Measurements from ENCODE around the gene SPZ1.

Gene SPZ1

GRCh38 chr5:80309871-80310665 is 9.7 kb upstream of the SPZ1 start:
- TF ChIP-seq CTCF (IDR thresholded peaks at IDR 0.05; ENCODE audit: insufficient read depth, low read length, poor library complexity, severe bottlenecking): no peak
- Histone ChIP-seq H3K27me3 (replicated peaks; ENCODE audit: control insufficient read depth, insufficient read depth, low read length) (no peaks in the 10 kb centered on the region), H3K36me3 (ENCODE audit: control insufficient read depth, insufficient read depth, low read length) (no peaks in the 10 kb centered on the region), H3K4me3 (replicated peaks; ENCODE audit: low read depth, low read length) (no peak overlapping the region)
- DNase-seq (ENCODE audit: extremely low read depth, insufficient read length): no peak

- H3K27me3 ChIP-seq (replicated peaks; ENCODE audit: control insufficient read depth, insufficient read depth, low read length): no peaks in the 10 kb centered on the region; the same call in 1 of the 2 replicates
- DNase-seq (ENCODE audit: extremely low read depth, insufficient read length): no peak
- H3K36me3 ChIP-seq (ENCODE audit: control insufficient read depth, insufficient read depth, low read length): no peaks in the 10 kb centered on the region
- TF ChIP-seq CTCF (IDR thresholded peaks at IDR 0.05; ENCODE audit: insufficient read depth, low read length, poor library complexity, severe bottlenecking): no peak
- H3K4me3 ChIP-seq (replicated peaks; ENCODE audit: low read depth, low read length): no peak overlapping the region
These were observed 4.6 kb upstream of the SPZ1 start for GRCh38 chr5:80315244-80315643.

- Histone ChIP-seq H3K4me3 (replicated peaks; ENCODE audit: low read depth, low read length) (no peak overlapping the region), H3K27me3 (replicated peaks; ENCODE audit: control insufficient read depth, insufficient read depth, low read length) (no peaks in the 10 kb centered on the region; the same call in 1 of the 2 replicates), H3K36me3 (ENCODE audit: control insufficient read depth, insufficient read depth, low read length) (no peaks in the 10 kb centered on the region)
- DNase-seq (ENCODE audit: extremely low read depth, insufficient read length): no peak
- TF ChIP-seq CTCF (IDR thresholded peaks at IDR 0.05; ENCODE audit: insufficient read depth, low read length, poor library complexity, severe bottlenecking): no peak
These were observed 1.6 kb upstream of the SPZ1 start for GRCh38 chr5:80318212-80318611.

GRCh38 chr5:80324912-80325311 is 5.1 kb downstream of the SPZ1 start:
- TF ChIP-seq CTCF (IDR thresholded peaks at IDR 0.05; ENCODE audit: insufficient read depth, low read length, poor library complexity, severe bottlenecking): no peak
- H3K4me3 ChIP-seq (replicated peaks; ENCODE audit: low read depth, low read length): no peak overlapping the region
- no peaks in the 10 kb centered on the region for H3K36me3 ChIP-seq (ENCODE audit: control insufficient read depth, insufficient read depth, low read length)
- H3K27me3 ChIP-seq (replicated peaks; ENCODE audit: control insufficient read depth, insufficient read depth, low read length): no peaks in the 10 kb centered on the region; the same call in 1 of the 2 replicates
- no peak for DNase-seq (ENCODE audit: extremely low read depth, insufficient read length)

- no peak for DNase-seq (ENCODE audit: extremely low read depth, insufficient read length)
- Histone ChIP-seq H3K36me3 (ENCODE audit: control insufficient read depth, insufficient read depth, low read length) (no peaks in the 10 kb centered on the region), H3K4me3 (replicated peaks; ENCODE audit: low read depth, low read length) (no peak overlapping the region), H3K27me3 (replicated peaks; ENCODE audit: control insufficient read depth, insufficient read depth, low read length) (no peaks in the 10 kb centered on the region)
- TF ChIP-seq CTCF (IDR thresholded peaks at IDR 0.05; ENCODE audit: insufficient read depth, low read length, poor library complexity, severe bottlenecking): no peak
These were observed 6.7 kb downstream of the SPZ1 start for GRCh38 chr5:80326468-80326867.

Measured in GM06990 (cell line).